HCEC 1CT (cell line): ENCODE data around the gene QTRT2.
A peak's percentile ranks its signal among the peaks of the same experiment; 100 is the strongest.

ENCODE experiments used
- DNase-seq: peaks from one replicate; pipeline ENCODE4 v3.0.0-alpha.2; 2017

QTRT2 gene

DNA sequence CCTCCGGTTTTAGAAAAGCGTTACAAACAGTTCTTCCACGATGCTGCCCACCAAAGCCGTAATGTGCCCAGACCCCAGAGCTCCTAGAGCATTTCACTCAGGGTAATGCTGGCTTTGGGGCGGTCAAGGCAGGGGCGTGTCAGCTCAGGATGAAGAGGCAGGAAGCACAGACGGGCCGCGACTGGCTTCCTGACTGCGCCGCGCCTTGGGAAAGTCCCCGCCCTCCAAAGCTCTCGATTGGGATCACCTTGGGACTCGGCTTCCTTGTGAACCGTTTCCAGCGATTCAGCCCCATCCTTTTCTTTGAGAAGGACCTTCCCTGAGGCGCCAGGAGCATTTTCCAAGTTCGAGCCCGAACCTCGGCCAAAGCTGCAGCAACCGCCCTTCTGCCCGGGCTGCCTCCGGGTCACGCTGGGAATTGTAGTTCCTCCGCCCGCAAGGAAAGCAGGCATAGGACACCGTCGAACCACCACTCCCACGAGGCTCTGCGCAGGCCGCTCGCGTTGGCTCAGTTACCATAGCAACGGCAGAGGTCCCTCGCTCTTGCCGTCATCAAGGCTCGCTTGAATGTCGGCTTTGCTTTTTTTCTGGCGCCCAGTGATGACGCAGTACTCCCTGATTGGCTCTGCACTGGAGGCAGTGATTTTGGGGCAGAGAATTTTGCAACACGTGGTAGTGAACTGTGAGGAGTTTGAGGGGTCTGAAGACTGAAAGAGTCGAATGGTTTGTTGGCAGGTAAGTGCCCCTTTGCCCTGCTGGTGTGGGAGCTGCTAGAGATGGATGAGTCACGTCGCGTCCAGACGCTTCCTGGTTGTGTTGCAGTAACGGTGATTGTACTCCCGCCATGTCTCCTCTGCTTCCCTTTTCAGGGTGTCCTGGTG lies at the start of gene QTRT2, which contains the start of gene CCDC191:
TSS of gene QTRT2 (plus strand) at position 608 of the 881 bp plus-strand sequence. CDS start 8,521 bp downstream, outside the sequence.
TSS of gene CCDC191 (minus strand) at position 397 of the 881 bp plus-strand sequence. CDS start at position 337, 60 bp downstream.
- DNase-seq = peak; percentile 100

- no peak for DNase-seq
Observed at GRCh38 chr3:114011059-114011797, 45.3 kb upstream of the QTRT2 start.

- DNase-seq = no peak
Observed at GRCh38 chr3:114014211-114014610, 42.3 kb upstream of the QTRT2 start.

GRCh38 chr3:114019486-114019885 lies 37.1 kb upstream of the QTRT2 start:
- no peak for DNase-seq

GRCh38 chr3:114020907-114021306 lies 35.6 kb upstream of the QTRT2 start:
- DNase-seq = no peak

DNA sequence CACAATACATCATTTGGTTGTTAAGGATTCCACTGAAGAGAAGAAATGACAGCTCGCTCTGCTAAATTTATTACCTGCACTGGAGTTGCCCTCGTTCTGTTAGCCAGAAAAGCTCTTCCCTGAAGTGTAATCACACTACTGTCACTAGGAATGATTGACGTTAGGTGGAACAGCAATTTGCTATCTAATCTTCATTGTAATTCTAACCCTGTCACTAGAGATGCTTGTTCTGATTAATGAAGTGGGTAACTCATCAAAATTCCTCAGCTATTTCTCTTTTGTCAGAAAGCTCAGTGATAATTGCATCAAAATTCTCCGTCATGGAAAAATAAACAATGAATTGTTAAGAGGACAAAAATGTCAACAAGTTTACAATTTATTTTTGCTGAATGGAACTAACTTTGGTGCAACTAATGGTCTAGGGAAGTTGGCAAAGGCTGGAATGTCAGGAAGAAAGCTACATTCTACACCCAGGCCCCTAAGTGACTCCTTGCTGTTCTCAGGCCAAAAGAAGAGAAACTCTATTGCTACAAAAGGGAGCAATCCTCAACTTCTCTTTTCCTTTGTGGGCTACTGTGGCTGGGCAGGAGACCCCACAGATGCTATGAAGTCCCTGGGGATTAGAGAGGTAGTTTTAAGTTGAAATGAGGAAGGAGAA lies 34.3 kb upstream of the QTRT2 start:
- DNase-seq = no peak

GRCh38 chr3:114025451-114025850 lies 31.1 kb upstream of the QTRT2 start:
- no peak for DNase-seq

DNA sequence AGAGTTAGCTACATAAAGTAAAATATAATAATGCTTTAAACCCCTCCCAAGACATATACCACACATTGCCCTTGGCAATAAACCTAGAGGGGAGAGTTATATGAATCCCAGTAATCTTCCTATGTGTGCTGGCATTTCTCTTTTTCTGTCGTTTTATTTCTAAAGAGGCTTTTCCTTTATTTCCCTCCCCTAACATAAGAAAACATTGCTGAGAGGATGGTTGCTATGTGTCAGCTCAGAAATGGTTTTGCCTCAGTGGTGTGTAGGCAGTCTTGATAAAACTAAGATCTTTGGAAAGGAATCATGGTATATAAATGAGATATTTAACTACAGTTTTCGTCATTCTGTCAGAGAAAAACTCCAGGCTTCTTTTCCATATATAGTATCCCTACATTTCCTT lies 30.2 kb upstream of the QTRT2 start:
- no peak for DNase-seq

GRCh38 chr3:114033721-114034120 lies 22.8 kb upstream of the QTRT2 start:
- no peak for DNase-seq

GRCh38 chr3:114034211-114034610 lies 22.3 kb upstream of the QTRT2 start:
- no peak for DNase-seq

DNA sequence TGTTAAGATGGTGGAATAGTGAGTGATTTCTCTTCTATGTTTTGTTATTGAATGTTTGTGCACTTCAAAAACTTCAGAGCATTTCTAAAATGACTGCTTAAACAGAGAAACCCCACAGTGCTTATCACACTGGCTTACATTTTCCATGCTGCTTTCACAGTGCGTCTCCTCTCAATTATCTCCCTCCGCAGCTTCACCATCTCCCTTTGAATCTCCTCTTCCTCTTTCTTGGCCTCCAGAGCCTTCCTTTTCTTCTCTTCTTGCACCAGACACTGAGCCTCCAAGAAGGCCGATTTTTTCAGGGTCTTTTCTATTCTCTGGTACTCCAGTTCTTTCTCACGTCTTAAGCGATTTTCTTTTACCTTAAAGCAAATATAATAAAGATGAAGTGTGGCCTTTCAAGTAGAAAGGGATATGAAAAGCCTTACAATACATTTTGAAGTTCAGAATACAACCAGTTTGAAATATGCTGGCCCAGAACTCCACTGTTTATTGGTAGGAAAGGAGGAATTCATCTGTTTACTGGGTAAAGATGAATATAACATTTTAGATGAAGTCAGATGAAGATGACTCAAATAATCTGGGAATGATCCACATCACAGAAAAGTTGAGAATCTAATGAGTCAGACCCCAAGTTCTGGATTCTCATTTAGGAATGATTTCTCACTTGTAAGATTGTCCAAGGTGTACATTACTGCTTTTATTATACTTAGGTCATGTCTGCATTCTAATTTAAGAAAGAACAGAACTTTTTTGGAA lies 21.6 kb upstream of the QTRT2 start:
- DNase-seq = peak; percentile 42

- DNase-seq = no peak
Observed at GRCh38 chr3:114035896-114036295, 20.6 kb upstream of the QTRT2 start.

- DNase-seq = no peak
Observed at GRCh38 chr3:114043205-114043604, 13.3 kb upstream of the QTRT2 start.

GRCh38 chr3:114052216-114052615 lies 4.3 kb upstream of the QTRT2 start:
- no peak for DNase-seq

GRCh38 chr3:114057011-114057347 lies 442 bp downstream of the QTRT2 start:
- no peak for DNase-seq

DNA sequence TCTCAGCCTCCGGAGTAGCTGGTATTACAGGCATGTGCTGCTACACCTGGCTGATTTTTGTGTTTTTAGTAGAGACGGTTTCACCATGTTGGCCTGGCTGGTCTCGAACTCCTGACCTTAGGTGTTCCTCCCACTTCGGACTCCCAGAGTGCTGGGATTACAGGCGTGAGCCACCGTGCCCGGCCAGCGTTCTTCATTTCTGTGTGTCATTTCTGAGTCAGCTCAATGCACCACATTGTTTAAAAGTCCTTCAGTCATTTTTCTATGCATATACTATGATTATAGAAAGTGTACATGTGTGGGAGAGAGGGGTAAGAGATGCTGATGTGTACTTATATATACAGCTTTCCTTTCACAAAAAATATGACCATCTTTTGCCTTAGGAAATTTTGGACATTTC lies 2.1 kb downstream of the QTRT2 start:
- DNase-seq = peak; percentile 38

- no peak for DNase-seq
Observed at GRCh38 chr3:114060906-114061655, 4.5 kb downstream of the QTRT2 start.

GRCh38 chr3:114067804-114068203 lies 11.3 kb downstream of the QTRT2 start:
- no peak for DNase-seq

GRCh38 chr3:114068336-114068735 lies 11.8 kb downstream of the QTRT2 start:
- no peak for DNase-seq

DNA sequence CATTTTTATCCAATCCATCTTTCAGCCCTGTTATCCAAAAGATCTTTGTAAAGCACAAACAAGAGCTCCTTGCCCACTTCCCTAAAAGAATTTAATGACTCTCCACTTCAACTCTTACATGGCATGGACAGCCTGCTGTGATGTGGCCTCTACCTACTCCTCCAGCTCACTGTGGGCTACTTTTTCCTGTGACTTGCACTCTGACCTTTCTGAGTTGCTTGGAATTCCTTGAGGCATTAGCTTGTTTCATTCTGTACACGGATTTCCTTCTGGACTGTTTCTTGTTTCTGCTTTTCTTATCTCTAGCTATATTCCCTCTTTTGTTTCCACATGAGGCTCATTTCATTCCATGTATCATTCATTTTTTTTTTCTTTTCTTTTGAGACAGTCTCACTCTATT lies 15.2 kb downstream of the QTRT2 start:
- no peak for DNase-seq

GRCh38 chr3:114076711-114077110 lies 20.2 kb downstream of the QTRT2 start:
- no peak for DNase-seq

DNA sequence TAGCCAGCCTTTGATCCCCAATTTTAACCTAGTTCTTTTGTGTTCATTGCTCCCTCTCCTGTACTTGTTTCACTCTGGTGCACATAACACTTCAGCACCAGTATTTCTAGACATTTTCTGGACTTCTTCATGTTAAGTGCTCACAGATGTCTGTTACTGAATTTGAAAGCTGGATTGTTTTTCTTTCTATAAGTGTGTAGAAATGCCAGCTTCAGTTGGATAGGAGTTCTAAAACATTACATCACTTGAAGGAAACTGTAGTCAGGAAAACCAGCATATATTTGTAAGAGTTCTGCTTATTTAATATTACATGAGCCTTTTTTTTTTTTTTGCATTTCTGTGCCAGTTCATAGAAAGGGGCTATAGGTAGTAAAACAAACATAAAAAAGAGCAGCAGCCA lies 21.6 kb downstream of the QTRT2 start:
- DNase-seq = no peak
